Fibroblast of skin of right biceps (primary cell): Measurements from ENCODE around the gene SSX2IP.
A peak's percentile ranks its signal among the peaks of the same experiment; 100 is the strongest.
"Not testable (repeated sequence)": the region's sequence is repeated elsewhere in the genome, so short reads cannot be mapped to it uniquely, and the experiment has no call there.

ENCODE experiments used
- DNase-seq: peaks from one replicate; pipeline ENCODE4 v3.0.0-alpha.2; 2013

SSX2IP gene

GRCh38 chr1:84675106-84675505, 15.2 kb downstream of the SSX2IP start:
- no peak for DNase-seq

DNA sequence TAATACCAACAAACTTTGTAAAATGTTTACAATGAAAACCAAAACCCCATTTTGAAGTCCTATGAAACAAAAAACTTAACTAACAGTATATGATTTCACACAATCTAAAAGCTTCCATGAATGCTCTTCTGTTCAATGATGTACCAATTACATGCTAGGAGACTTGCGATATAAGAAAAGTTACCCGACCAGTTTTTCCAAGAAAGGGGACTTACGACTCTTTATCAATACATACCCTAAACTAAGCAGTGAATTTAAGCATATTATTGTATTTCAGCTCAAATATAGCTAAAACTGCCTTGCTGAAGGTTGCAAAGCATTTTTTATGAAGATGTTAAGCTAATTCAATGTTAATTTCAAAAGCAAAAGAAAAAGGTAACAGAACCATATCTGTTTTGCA, 15.6 kb downstream of the SSX2IP start:
- no peak for DNase-seq

DNA sequence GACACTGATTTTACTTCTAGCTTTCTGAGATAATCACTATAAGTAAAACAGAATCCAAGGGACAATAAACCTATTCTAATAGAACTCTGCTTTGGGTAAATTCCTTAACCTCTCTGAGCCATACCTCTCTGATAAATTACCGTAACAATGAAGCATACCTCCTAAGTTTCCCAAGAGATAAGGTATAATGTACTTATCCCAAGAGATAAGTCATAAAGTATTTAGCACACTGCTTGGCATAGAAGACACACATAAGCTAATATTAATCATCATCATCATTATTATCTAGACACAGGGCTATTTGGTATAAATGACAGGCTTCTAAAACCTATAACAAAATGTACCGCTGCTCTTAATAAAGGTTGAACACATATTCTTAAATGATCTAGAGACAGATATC, 16.2 kb downstream of the SSX2IP start:
- DNase-seq, result no peak

- DNase-seq, result no peak
These were observed 18.0 kb downstream of the SSX2IP start for GRCh38 chr1:84672080-84672854.

- peak; percentile 49 for DNase-seq
These were observed 20.4 kb downstream of the SSX2IP start for GRCh38 chr1:84669831-84670230.

- DNase-seq, result peak; percentile 21
These were observed 22.1 kb downstream of the SSX2IP start for GRCh38 chr1:84668185-84668584.

- peak; percentile 72 for DNase-seq
These were observed 24.5 kb downstream of the SSX2IP start for GRCh38 chr1:84665703-84666317.

DNA sequence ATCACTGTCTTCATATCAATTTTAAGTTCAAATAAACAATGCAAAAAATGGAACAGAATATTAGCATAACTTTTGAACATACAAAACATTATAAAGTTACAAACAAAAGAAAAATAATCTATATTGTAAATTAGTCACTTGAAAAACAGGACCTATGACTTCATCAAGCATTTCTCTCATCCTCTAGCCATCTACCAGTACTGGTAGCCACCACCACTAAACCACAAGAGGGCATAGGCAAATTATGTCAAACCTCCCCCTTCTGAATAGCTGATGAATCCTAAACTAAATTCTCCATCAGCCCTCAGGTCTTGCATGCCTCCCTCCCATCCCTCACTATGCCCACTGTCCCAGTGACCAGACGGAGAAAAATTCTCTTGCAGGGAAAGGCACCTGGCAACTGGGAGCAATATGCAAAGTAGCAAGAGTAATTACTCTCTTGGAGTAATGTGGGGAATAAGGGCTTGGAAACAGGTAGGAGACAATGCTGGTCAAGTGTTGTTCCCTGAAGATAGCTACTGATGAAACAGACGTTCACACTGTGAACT, 37.1 kb downstream of the SSX2IP start:
- DNase-seq, result peak; percentile 24

GRCh38 chr1:84644472-84644871, 45.8 kb downstream of the SSX2IP start:
- DNase-seq, result no peak

GRCh38 chr1:84643183-84643582, 47.1 kb downstream of the SSX2IP start:
- DNase-seq, result no peak

DNA sequence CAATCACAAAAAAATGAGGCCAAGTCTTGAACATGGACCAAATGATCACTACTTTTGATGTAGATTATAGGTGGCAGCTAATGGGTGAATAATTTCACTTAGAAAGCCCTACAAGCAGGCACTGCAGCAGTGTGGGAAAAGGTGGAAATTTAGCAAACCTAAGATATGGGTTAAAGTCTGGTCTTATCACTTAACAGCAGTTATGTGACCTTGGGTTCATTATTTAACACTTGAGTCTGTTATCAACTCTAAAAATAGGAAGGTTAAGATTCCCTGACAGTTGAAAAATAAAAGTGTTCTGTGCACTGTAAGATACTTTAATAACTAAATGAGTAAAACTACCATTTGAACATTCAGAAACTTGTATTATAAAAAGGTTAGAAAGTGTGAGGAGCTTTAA, 47.5 kb downstream of the SSX2IP start:
- DNase-seq, result no peak

- not testable (repeated sequence) for DNase-seq
These were observed 50.5 kb downstream of the SSX2IP start for GRCh38 chr1:84639731-84640130.

DNA sequence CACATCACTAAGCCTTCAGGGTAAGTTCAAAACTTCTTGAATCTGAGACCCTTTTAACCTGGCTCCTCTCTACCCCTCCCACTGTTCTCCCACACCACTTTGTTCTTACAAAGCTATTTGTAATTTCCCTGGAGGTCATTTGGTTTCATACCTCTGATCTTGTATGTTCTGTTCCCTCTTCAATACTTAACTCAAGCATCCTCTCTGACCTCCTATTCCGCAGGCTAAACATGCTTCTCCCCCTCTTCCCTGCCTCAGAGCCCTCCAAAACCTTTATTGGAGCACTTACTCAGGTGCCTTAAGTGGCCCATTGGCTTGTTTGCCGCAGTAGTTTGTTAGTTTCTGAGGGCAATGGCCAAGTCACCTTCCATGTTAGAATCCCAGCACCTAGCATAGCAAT, 54.8 kb downstream of the SSX2IP start:
- DNase-seq, result no peak

- no peak for DNase-seq
These were observed 55.6 kb downstream of the SSX2IP start for GRCh38 chr1:84634536-84635205.

GRCh38 chr1:84632673-84633434, 57.4 kb downstream of the SSX2IP start:
- peak; percentile 76 for DNase-seq

DNA sequence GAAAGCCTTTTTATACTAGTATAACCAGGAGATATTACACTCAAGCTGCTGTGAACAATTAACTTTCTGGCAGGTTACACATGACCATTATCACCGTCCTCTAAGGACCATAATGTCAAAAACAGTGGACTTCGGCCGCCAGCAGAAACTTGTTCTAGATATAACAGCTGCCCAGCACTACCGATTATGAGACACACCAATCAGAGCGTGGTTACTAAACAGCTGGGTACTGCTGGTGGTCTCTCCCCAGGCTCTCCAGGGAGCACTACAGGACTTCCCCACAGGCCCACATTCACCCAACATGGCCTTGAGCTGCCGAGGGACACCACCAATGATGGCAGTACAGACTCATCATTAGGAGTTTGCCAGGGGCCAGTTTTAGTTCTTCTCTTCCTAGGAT, 58.1 kb downstream of the SSX2IP start:
- DNase-seq, result no peak

DNA sequence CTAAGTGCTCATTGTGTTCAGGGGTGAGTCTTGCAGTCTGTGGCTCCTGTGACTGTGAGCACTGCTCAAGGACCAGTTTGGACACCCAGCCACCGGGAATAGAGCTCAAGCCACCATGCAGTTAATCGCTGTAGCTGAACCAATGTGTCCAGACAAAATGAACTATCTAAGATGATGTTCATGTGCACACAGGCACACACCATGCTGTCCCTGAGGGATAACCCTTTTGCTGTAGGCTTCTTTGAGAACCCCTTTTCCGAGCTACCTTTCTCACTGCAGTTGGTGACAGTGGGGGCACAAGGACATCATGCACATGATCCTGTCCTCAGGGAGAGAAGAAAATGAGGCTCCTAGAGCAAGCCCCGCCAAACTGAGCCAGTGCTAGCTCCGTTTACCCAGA, 65.4 kb downstream of the SSX2IP start:
- no peak for DNase-seq

DNA sequence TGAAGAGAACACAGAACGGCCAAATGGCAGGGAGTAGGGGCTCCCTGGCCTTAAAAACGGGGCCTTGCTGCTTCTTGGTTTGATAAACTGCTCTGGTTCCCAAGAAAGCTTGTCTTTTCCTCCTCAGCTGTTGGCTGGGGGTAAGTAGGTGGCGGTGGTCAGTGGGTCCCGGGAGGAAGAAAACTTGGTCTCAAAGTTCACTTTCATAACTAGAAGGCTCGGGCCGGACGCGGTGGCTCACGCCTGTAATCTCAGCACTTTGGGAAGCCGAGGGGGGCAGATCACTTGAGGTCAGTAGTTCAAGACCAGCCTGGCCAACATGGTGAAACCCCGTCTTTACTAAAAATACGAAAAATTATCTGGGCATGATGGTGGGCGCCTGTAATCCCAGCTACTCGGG, 68.7 kb downstream of the SSX2IP start:
- DNase-seq, result no peak

- DNase-seq, result peak; percentile 80
These were observed 69.4 kb downstream of the SSX2IP start for GRCh38 chr1:84620720-84621313.

DNA sequence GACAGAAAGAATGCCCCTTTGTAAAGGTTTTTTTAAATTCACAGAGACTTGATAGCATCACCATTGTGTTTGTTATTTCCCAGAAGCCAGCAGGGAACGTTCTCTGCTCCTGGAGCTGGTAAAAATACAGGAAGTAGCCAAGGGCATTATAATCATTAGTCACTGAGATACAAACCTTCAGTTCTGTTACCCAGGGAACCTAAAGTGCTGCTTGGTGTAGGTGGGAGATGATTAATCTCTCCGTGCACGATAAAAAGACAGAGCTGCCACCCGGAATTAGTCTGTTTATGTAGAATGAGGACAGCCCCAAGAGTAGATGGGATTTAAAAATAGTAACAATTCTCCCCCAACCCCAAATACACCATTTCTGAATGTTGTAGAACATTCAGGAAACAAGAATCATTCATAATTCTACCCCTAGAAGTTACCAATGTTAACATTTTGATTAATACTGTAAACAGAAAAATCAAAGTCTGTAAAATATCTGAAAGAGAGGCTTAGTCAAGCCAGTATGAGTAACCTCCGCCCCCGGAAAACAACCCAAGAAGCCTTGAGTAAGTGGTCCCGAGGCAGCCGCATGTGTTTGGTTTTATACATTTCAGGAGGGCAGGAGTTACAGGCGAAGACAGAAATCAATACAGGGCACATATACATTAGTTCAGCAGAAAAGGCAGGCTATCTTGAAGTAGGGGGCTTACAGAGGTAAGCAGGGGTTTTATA, 70.7 kb downstream of the SSX2IP start:
- DNase-seq, result peak; percentile 80

DNA sequence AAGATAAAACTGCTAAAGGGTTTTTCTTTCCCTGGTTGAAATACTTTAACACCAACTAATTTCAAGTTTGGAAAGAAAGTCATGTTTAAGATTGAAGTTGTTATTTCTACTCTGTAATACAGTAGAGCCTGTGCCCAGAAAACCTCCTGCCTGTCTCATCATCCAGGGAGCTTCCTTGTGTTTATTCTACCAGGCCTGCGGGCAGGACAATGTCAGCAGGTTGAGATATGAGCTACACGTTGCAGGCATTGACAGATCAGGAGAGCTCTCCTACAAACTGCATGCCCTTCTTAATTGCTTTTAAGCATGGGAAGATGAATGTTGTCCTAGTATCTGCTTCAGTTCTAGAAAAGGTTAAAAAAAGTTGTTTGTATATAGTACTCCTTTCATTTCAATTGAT, 72.9 kb downstream of the SSX2IP start:
- DNase-seq, result no peak

DNA sequence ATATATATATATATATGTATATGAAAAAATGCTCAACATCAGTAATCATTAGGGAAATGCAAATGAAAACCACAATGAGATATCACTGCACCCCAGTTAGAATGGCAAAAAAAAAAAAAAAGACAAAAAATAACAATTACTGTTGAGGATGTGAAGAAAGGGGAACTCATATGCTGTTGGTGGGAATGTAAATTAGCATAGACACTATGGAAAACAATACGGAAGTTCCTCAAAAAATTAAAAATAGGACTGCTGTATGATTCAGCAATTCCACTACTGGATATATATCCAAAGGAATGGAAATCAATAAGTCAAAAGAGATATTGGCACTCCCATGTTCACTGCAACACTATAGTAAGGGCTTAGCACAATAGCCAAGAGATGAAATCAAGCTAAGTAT, 74.5 kb downstream of the SSX2IP start:
- DNase-seq, result no peak
